Activated CD4-positive, alpha-beta T cell treated with anti-CD3 and anti-CD28 coated beads for 36 hours (primary cell): ENCODE data around the gene SERPINA9. TPM values are rescaled to one million over a fixed set of nuclear protein-coding genes. Genes with fewer than 3 reads are reported as not detected.
"Not testable (repeated sequence)": the region's sequence is repeated elsewhere in the genome, so short reads cannot be mapped to it uniquely, and the experiment has no call there.

Experiments
- ATAC-seq: fragments of 200-7000 bp; cut with Tn5 transposase; one replicate; pipeline ENCODE4 v1.10.0; 2021; ENCODE audit warnings: mild to moderate bottlenecking, moderate library complexity
- CTCF ChIA-PET: fragments of 350-600 bp; sonication (Branson Sonifier 250); formaldehyde crosslinking; loops from one replicate; lab custom pipeline; 2021; ENCODE audit warnings: antibody characterized with exemption; lab: Charles Lee
- POLR2A ChIA-PET: fragments of 350-600 bp; sonication (Branson Sonifier 250); formaldehyde crosslinking; loops from one replicate; lab custom pipeline; 2021; ENCODE audit warnings: antibody characterized with exemption, inconsistent platforms; lab: Charles Lee
- DNase-seq: peaks from one replicate; pipeline ENCODE4 v3.0.0-alpha.2; 2020
- H3K27ac Mint-ChIP-seq: one replicate; pipeline ENCODE4 v1.8.0; 2021; ENCODE audit warnings: mixed read lengths
- H3K27me3 Mint-ChIP-seq: one replicate; pipeline ENCODE4 v1.8.0; 2021; ENCODE audit warnings: mixed read lengths
- H3K36me3 Mint-ChIP-seq: one replicate; pipeline ENCODE4 v1.8.0; 2021; ENCODE audit warnings: low read depth, mixed read lengths
- H3K4me1 Mint-ChIP-seq: one replicate; pipeline ENCODE4 v1.8.0; 2021; ENCODE audit warnings: mixed read lengths
- H3K4me3 Mint-ChIP-seq: one replicate; pipeline ENCODE4 v1.8.0; 2021; ENCODE audit warnings: mild to moderate bottlenecking, moderate library complexity, mixed read lengths
- H3K9me3 Mint-ChIP-seq: one replicate; pipeline ENCODE4 v1.8.0; 2021; ENCODE audit warnings: low read depth, mixed read lengths
- intact Hi-C, 2 experiments: fragments of 100-400 bp; cut with DNase I in 1 of 2; cut with micrococcal nuclease in 1 of 2; formaldehyde crosslinking; loops; one replicate each; pipeline versions ENCODE4 v1.14.2 to v1.15.1; 2022 to 2024; cut with DNase I, micrococcal nuclease
- total RNA-seq, 2 experiments: library from RNA; stranded (reverse); gene quantifications; one replicate each; pipeline ENCODE4 v1.2.3, GENCODE V29; 2021

SERPINA9 gene
- total RNA-seq, 2 experiments from 2014 or later: not detected

DNA sequence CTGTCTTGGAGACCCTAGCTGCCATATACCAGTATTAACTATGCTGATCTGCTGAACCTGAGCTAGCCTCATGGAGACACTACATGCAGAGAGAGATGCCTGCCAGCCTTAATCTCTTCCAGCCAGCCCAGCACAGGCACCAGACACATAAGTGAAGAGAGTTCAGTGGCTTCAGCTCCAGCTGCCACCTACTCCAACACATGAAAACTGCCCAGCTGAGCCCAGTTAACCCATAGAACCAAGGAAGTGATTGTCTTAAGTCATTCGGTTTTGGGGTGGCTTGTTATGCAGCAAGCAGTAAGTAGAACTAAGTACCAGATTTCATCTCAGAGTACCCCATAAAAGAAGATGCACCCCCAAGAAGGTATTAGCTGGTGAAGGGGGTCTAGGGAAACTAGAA lies 31.0 kb downstream of the SERPINA9 start:
- intact Hi-C loops: no loop called here
- CTCF ChIA-PET: interaction anchor here (0.7 kb wide), 2 partner anchors 88 to 105 kb away, joined by 3 to 4 read pairs; no protein-coding TSS in a partner anchor
- Mint-ChIP-seq H3K4me3 (no peak overlapping the region), H3K9me3 (no peaks in the 10 kb centered on the region), H3K27me3 (peaks cover 2% of the 10 kb centered on the region), H3K27ac (no peak overlapping the region), H3K4me1 (no peaks in the 10 kb centered on the region), H3K36me3 (no peaks in the 10 kb centered on the region)
- DNase-seq: no peak
- POLR2A ChIA-PET: no interaction called here
- no peak for ATAC-seq

DNA sequence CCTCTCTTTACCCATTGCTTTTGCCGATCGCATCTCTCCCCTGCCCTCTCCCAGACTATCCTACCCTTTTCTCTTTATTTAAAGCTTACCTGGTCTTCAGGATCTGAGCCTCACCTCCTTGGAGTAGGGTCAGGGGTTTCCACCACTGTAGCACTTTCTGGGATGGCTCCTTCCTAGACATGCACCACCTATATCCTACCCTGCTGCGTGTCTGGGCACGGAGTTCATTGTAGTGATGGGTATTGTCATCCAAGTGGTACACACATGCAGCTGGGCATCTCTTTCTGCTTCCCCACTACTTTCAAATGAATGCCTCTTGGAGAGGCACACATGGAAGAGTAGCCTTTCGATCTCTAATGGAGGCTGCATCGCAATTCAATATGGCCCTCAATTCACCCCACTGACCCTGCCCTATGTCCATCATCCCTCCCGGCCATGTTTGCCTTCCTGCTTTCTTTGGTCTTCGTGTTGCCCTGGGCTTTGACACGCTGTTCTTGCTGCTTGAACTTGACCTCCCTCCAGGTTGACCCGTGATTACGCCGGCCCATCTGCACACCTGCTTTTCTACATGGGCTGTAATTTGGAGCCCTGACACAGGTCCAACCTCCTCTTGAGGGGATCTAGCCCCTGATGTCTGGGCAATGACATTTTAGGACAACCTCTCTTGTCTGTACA lies 34.3 kb downstream of the SERPINA9 start:
- Mint-ChIP-seq H3K4me3 (no peak overlapping the region), H3K27ac (no peak overlapping the region), H3K27me3 (peaks cover 3% of the 10 kb centered on the region), H3K9me3 (no peaks in the 10 kb centered on the region), H3K36me3 (no peaks in the 10 kb centered on the region), H3K4me1 (no peaks in the 10 kb centered on the region)
- DNase-seq (no peak), ATAC-seq (no peak)
- POLR2A ChIA-PET: no interaction called here
- CTCF ChIA-PET: no interaction called here
- intact Hi-C loops: no loop called here

DNA sequence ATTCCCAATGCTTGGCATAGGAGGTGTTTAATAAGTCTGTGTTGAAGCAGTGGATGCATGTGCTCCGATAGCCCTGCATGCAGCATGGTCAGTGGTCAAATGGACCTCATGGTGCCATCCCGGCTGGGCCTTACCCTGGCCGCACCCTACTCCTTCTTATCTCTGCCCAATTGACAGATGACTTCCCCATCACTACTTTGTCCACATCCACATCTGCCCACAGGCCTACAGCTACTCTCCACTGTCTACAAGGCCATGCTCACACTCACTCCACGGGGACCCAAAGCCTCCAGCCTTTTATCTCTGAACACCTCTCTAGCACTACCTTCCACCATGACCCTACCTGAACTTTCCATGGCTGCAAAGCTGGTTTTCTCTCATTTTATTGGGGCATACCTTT lies 34.9 kb downstream of the SERPINA9 start:
- Mint-ChIP-seq H3K4me3 (no peak overlapping the region), H3K4me1 (no peaks in the 10 kb centered on the region), H3K27me3 (peaks cover 3% of the 10 kb centered on the region), H3K27ac (no peak overlapping the region), H3K9me3 (no peaks in the 10 kb centered on the region), H3K36me3 (no peaks in the 10 kb centered on the region)
- no peak for ATAC-seq
- no peak for DNase-seq
- ChIA-PET CTCF (no interaction called here), POLR2A (no interaction called here)
- intact Hi-C loops: no loop called here

DNA sequence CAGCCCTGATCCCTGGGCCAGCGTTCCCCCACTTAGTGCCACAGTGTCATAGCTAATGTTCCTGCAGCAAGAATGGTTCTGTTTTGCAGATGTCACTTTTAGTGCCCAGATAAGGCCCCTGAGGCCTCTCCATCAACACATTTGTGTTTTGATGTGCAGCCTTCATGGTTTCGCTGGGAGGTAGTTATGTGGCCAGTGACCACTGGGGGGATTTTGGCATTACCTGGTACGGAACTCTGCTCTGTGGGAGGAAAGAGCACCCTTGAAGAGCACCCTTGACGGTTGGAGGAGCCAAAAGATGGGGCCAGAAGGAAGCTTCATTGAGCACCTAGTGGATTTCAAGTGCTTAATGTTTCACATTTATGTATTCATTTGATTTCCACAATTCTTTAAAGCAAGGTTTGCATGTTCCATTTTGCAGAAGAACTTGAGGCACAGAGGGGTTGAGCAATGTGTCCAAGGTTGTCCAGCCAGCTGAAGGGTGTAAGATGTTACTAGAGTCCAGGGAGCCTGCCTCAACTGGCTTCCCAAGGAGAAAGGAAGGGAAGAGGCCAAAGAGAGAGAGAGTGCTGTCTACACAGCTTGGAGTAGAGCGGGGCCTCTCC lies 36.4 kb downstream of the SERPINA9 start:
- Mint-ChIP-seq H3K27ac (no peak overlapping the region), H3K9me3 (no peaks in the 10 kb centered on the region), H3K36me3 (no peaks in the 10 kb centered on the region), H3K27me3 (peaks cover 8% of the 10 kb centered on the region), H3K4me3 (no peak overlapping the region), H3K4me1 (no peaks in the 10 kb centered on the region)
- ATAC-seq (no peak), DNase-seq (no peak)
- POLR2A ChIA-PET: no interaction called here
- intact Hi-C loops: no loop called here
- CTCF ChIA-PET: interaction anchor here (0.6 kb wide), 1 partner anchor 18 kb away, joined by 3 read pairs; no protein-coding TSS in a partner anchor

DNA sequence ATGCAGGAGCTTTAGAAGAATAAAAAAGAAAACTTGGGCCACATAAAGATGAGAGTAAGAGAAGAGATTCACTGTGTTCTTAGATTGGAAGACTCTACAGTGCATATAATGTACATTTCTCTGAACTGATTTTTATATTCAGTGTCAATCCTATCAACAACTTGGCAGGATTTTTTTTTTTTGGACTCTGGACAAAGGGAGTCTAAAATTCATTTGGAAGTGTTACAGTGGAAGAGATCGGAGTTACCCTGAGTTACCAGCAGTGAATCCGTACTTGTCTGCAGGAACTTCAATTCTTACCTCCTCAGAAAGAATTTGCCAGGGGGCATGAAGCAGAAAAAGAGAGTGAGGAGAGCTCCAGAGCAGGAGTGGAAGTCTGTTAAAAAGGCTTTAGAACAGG lies 47.4 kb downstream of the SERPINA9 start:
- Mint-ChIP-seq H3K4me1 (peaks cover 4% of the 10 kb centered on the region), H3K9me3 (peaks cover 6% of the 10 kb centered on the region), H3K4me3 (no peak overlapping the region), H3K27ac (no peak overlapping the region), H3K36me3 (no peaks in the 10 kb centered on the region), H3K27me3 (peaks cover 5% of the 10 kb centered on the region)
- no peak for DNase-seq
- ATAC-seq: no peak
- intact Hi-C loops: no loop called here
- ChIA-PET POLR2A (no interaction called here), CTCF (interaction anchor here (0.6 kb wide), 1 partner anchor 560 kb away, joined by 3 read pairs; no protein-coding TSS in a partner anchor)

DNA sequence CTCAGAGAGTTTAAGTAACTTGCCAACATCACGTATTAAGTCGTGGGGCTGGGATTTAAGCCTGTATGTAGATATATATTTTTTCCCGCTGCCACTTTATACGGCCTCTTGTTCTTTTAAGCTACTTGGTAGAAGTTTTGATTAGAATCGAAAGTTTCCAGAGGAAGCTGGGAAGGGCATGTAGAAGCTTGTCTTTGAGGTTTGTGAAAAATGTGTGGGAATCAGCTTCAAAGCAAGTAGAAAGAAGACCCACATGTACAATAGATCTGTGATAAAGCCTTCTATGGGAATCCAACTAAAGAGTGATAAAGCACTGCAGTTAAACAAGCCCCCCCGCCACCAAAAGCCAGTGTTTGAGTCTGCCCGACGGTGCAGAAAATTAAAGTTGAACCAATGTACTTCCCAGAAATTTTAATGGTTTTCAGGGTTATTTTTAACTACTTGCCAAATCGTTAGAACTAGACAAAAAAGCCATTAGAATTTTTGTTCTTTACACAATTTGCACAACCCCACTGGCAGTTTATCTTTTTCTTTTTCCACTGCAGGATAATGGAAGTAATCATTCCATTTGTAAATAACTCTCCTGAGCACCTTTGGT lies 48.9 kb downstream of the SERPINA9 start:
- Mint-ChIP-seq H3K4me1 (peaks cover 10% of the 10 kb centered on the region), H3K4me3 (no peak overlapping the region), H3K36me3 (no peaks in the 10 kb centered on the region), H3K9me3 (peaks cover 6% of the 10 kb centered on the region), H3K27ac (no peak overlapping the region), H3K27me3 (peaks cover 7% of the 10 kb centered on the region)
- no peak for DNase-seq
- ATAC-seq: no peak
- ChIA-PET CTCF (no interaction called here), POLR2A (no interaction called here)
- intact Hi-C loops: no loop called here

DNA sequence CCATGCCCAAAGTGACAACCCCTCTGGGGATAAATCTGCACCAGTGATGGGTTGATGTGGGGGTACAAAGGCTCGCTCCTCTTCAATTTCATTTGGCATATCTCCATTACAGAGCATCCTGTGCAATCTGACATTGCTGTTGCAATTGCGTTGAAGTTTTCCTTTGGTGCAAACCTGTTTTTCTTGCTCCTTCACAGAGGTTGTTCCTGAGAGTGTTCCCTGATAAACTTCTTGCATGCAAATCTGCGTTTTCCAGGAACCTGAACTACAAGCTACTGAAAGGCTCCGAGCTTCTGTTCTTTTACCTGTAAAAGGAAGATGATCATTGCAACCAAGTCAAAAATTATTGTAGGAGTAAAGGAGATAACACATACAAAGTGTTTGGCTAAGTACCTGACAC lies 49.5 kb downstream of the SERPINA9 start:
- POLR2A ChIA-PET: no interaction called here
- Mint-ChIP-seq H3K9me3 (peaks cover 6% of the 10 kb centered on the region), H3K27ac (no peak overlapping the region), H3K4me3 (no peak overlapping the region), H3K27me3 (peaks cover 7% of the 10 kb centered on the region), H3K4me1 (peaks cover 10% of the 10 kb centered on the region), H3K36me3 (no peaks in the 10 kb centered on the region)
- intact Hi-C loops: no loop called here
- CTCF ChIA-PET: interaction anchor here (0.6 kb wide), 1 partner anchor 961 kb away, joined by 5 read pairs; no protein-coding TSS in a partner anchor
- DNase-seq: no peak
- no peak for ATAC-seq

DNA sequence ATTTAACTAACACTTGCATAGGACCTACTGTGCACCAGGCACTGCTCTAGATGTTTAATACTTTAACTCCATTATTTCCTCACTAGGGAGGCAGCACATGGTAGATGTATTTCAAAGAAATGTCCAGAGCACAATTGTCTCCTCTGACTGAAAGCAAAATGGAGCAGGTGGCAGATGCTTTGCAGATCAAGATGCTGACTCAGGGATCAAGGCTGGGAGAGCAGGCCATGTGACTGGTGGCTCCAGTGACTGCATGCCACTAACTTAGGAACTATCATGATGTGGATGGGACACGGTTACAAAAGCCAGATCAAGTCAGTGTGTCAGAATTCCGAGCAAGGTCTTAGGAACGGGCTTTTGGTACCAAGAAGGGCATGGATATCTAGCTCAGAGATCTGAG lies 51.6 kb downstream of the SERPINA9 start:
- Mint-ChIP-seq H3K4me3 (no peak overlapping the region), H3K36me3 (no peaks in the 10 kb centered on the region), H3K27me3 (peaks cover 7% of the 10 kb centered on the region), H3K27ac (no peak overlapping the region), H3K4me1 (peaks cover 13% of the 10 kb centered on the region), H3K9me3 (peaks cover 8% of the 10 kb centered on the region)
- ChIA-PET POLR2A (no interaction called here), CTCF (no interaction called here)
- DNase-seq (no peak), ATAC-seq (no peak)
- intact Hi-C loops: loop anchor here in 1 of 2 experiments (5.0 kb wide), 1 partner anchor 292 kb away; no protein-coding TSS in a partner anchor

DNA sequence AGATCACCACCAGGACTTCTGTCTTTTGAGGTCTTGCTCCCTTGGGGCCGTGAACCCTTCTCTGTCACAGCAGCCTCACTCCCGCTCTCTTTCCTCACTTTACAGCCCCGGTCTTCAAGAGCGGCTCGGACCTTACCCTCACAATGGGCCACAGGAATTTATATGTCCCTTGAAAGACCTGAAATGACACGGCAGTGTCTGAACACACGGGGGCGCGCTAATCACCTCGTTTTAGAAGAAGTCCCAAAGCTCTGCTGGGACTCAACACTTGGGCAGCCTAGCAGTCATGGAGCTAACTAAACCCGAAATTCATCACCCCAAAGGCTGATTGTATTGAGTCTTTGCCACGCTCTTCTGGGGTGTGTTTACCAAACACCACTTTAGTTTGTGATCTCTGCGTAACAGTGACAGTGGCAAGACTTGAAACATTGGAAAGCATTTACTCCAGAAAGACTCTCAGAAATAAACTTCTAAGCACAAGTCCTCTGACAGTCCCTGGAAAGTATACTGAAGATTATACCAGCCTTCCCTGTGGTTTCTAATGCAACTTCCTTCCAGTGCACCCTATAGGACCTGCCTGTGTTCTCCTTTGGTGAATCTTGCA lies 52.4 kb downstream of the SERPINA9 start:
- ATAC-seq (peak; percentile 74), DNase-seq (peak; percentile 84)
- CTCF ChIA-PET: interaction anchor here (0.6 to 2.0 kb wide), 15 partner anchors 10 to 442 kb away, joined by 3 to 11 read pairs (median 4); no protein-coding TSS in a partner anchor
- peaks cover 13% of the 10 kb centered on the region for H3K4me1 Mint-ChIP-seq
- peak overlapping the region; percentile 6 for H3K4me3 Mint-ChIP-seq
- intact Hi-C loops: loop anchor here in 1 of 2 experiments (2.0 to 5.0 kb wide), 2 partner anchors 63 to 291 kb away; no protein-coding TSS in a partner anchor
- peak overlapping the region; percentile 73 for H3K27ac Mint-ChIP-seq
- H3K36me3 Mint-ChIP-seq: peaks cover under 1% of the 10 kb centered on the region
- H3K9me3 Mint-ChIP-seq: peaks cover 12% of the 10 kb centered on the region
- POLR2A ChIA-PET: no interaction called here
- H3K27me3 Mint-ChIP-seq: peaks cover 7% of the 10 kb centered on the region

DNA sequence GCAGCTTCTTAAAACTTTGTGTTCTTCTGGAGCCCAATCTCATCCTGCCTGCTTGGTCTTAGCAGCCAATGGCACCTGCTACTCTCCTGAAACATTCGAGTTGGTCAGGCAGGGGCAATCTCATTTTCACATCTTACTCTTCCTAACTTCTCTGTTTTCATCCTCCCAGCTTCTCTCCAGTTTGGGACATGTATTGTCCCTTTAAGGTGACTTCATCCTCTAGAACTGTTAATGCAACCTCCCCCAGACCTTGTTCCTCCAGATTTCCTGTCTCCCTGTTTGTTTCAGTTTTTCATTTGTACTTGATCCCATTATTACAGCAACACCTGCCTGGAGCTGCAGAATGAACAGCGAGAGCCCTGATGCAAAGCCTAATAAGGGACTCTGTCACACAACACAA lies 54.7 kb downstream of the SERPINA9 start:
- H3K9me3 Mint-ChIP-seq: peaks cover 21% of the 10 kb centered on the region
- ATAC-seq: no peak
- intact Hi-C loops: loop anchor here in 1 of 2 experiments (5.0 kb wide), 1 partner anchor 289 kb away; no protein-coding TSS in a partner anchor
- H3K36me3 Mint-ChIP-seq: peaks cover 9% of the 10 kb centered on the region
- H3K27ac Mint-ChIP-seq: no peak overlapping the region
- peaks cover 7% of the 10 kb centered on the region for H3K27me3 Mint-ChIP-seq
- peaks cover 21% of the 10 kb centered on the region for H3K4me1 Mint-ChIP-seq
- POLR2A ChIA-PET: no interaction called here
- H3K4me3 Mint-ChIP-seq: no peak overlapping the region
- no peak for DNase-seq
- CTCF ChIA-PET: interaction anchor here (0.6 to 1.3 kb wide), 6 partner anchors 18 to 567 kb away, joined by 3 read pairs; no protein-coding TSS in a partner anchor

DNA sequence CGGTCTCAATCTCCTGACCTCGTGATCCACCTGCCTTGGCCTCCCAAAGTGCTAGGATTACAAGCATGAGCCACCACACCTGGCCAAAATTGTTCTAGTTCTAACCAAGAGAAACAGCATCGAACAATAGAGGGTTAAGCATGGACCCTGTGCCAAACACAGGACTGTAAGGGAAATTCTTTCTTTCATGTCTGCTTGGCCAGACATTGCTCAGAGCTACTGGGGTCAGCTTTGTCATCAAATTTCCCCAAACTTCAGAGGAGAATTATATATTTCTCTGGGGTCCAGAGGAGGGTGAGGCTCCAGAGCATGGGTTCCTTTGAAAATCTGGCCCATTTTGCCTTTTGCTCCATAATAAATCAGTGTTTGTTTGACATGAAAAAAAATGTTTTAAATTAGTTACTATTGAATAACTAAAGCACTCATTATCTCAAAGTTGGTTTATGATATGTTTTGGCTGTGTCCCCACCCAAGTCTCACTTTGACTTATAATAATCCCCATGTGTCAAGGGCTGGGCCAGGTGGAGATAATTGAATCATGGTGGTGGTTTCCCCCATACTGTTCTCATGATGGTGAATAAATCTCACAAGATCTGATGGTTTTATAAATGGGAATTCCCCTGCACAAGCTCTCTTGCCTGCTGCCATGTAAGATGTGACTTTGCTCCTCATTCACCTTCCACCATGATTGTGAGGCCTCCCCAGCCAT lies 58.3 kb downstream of the SERPINA9 start:
- peak; percentile 66 for ATAC-seq
- peak; percentile 46 for DNase-seq
- CTCF ChIA-PET: interaction anchor here (1.1 kb wide), 1 partner anchor 71 kb away, joined by 3 read pairs; no protein-coding TSS in a partner anchor
- H3K27me3 Mint-ChIP-seq, H3K4me3 Mint-ChIP-seq, intact Hi-C loops, POLR2A ChIA-PET: not testable (repeated sequence)
- peaks cover 12% of the 10 kb centered on the region for H3K36me3 Mint-ChIP-seq
- H3K4me1 Mint-ChIP-seq: peaks cover 13% of the 10 kb centered on the region
- peak overlapping the region; percentile 62 for H3K27ac Mint-ChIP-seq
- H3K9me3 Mint-ChIP-seq: peaks cover 25% of the 10 kb centered on the region
